Activated T-helper 1 cell treated with anti-CD3 and anti-CD28 coated beads, Interleukin-12 subunit alpha, Interleukin-12 subunit beta, Interleukin-2, Interleukin-4 antibody, amounts not matched to agents 30 ng/mL and 10 ng/mL and 1 ng/mL, durations not matched to agents 14 hours and 24 hours and 36 hours (primary cell): ENCODE measurements around the gene CAMK4. TPM values are rescaled to one million over a fixed set of nuclear protein-coding genes. Genes with fewer than 3 reads are reported as not detected.

ENCODE experiments used
- DNase-seq: peaks from one replicate; pipeline ENCODE4 v3.0.0; 2021; ENCODE audit warnings: low spot score
- H3K27ac Mint-ChIP-seq: one replicate; pipeline ENCODE4 v1.8.0; 2021; ENCODE audit warnings: mild to moderate bottlenecking, mixed read lengths
- H3K27me3 Mint-ChIP-seq: one replicate; pipeline ENCODE4 v1.8.0; 2022; ENCODE audit warnings: mild to moderate bottlenecking, moderate library complexity, mixed read lengths; ENCODE audit not compliant: insufficient read depth
- H3K36me3 Mint-ChIP-seq: one replicate; pipeline ENCODE4 v1.8.0; 2021; ENCODE audit warnings: low read depth, mixed read lengths
- H3K4me1 Mint-ChIP-seq: one replicate; pipeline ENCODE4 v1.8.0; 2021; ENCODE audit warnings: low read depth, mixed read lengths
- H3K4me3 Mint-ChIP-seq: one replicate; pipeline ENCODE4 v1.8.0; 2021; ENCODE audit warnings: mild to moderate bottlenecking, moderate library complexity, mixed read lengths
- H3K9me3 Mint-ChIP-seq: one replicate; pipeline ENCODE4 v1.8.0; 2021; ENCODE audit warnings: mixed read lengths
- intact Hi-C: fragments of 100-400 bp; cut with micrococcal nuclease; formaldehyde crosslinking; loops from one replicate; pipeline ENCODE4 v1.15.1; 2024
- total RNA-seq: library from RNA; stranded (reverse); gene quantifications from 2 replicates; pipeline ENCODE4 v1.2.3, GENCODE V29; 2022

CAMK4 gene
- total RNA-seq, 1 donor from 2014 or later = 56.9 TPM

DNA sequence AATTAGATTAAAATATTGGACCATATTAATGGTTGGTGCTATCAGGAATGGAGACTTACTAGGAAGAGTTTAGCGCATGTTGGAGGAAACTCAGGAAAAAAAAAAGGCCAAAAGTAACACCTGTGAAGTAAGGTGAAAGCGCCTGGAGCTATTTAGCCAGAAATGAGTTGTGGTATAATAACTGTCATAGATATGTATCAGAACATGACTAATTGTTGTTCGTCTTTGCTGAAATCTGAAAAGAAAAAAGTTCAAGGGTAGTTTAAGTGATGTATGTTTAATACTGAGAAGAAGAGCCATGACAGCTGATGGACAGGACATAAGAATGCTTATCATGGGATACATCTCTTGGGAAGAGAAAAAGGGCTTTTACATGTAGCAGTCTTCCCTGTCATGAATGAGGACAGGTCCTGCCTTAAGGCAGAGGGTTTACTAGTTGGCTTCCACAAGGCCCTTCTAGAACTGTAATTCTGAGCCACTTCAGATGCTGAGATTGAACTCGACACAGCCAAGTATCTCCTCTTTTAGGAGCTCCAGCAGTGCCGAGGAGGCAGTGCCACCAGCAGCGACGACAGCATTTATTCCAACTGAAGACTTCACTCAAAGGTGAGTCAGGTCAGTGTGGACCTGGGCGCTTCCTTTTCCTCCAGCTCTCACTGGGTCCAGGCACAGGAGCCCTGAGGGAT, 940 bp upstream of the CAMK4 start:
- Mint-ChIP-seq H3K27ac (peak overlapping the region; percentile 82), H3K27me3 (peaks cover 3% of the 10 kb centered on the region), H3K4me3 (peak overlapping the region; percentile 85), H3K4me1 (peaks cover 47% of the 10 kb centered on the region), H3K36me3 (peaks cover 16% of the 10 kb centered on the region), H3K9me3 (no peaks in the 10 kb centered on the region)
- no peak for DNase-seq
- intact Hi-C loops = loop anchor here (1.0 to 10.0 kb wide), 5 partner anchors 10 to 1138 kb away; no protein-coding TSS in a partner anchor

DNA sequence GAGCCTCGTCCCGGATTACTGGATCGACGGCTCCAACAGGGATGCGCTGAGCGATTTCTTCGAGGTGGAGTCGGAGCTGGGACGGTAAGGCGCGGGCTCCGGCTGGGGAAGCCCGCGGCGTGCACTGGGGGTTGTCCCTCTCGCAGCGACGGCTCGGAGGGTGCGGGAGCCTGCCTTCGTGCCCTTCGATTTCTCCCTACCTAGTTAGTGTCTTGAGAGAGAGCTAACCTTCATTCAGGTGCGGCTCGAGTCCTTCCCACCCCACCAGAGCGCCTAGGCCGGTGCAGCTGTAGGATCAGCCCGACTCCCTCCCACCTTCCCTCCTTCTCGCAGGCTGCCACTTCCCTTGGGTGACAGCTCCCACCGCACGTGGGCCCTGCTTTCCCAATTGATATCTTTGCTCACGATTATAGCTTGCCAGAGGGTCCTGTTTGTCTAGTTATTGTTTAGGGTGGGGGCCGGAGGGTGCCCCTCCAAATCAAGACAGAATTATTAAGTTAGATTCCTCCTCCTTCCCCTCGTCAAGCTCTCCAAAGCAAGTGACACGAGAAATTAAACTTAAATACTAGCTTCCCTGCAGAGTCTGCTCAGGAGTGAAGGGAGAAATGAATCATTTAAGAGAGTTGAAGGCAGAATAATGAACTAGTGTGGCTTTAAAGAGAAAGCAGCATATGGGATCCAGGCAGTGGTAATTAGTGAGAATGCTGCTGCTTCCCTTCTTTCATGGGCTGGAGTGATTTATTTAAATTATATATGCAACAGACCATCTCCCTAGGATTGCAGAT, 569 bp downstream of the CAMK4 start:
- intact Hi-C loops = loop anchor here (1.0 to 10.0 kb wide), 5 partner anchors 30 to 1140 kb away; partner anchors contain the start of gene WDR36
- DNase-seq = no peak
- H3K27me3 Mint-ChIP-seq = peaks cover 1% of the 10 kb centered on the region
- H3K36me3 Mint-ChIP-seq = peaks cover 21% of the 10 kb centered on the region
- no peaks in the 10 kb centered on the region for H3K9me3 Mint-ChIP-seq
- peaks cover 61% of the 10 kb centered on the region for H3K4me1 Mint-ChIP-seq
- peak overlapping the region; percentile 95 for H3K27ac Mint-ChIP-seq
- peak overlapping the region; percentile 98 for H3K4me3 Mint-ChIP-seq

DNA sequence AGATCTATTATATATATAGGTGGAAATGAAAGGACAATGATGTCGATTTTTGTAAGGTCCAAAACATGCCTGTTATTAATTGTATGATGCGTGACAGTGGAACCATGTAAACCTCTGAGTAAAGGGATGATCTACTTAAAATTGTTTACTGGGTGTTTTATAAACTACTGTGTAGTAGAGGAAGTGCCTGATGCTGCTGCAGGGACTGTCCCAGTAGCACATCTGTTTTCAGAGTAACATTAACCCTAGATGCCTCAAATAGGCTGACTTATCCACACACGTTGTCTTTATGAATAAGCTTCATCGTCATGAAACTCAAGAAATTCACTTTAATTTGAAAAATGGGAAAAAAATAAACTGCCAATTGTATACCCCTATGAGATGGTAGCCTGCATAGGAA, 1.7 kb downstream of the CAMK4 start:
- Mint-ChIP-seq H3K4me3 (peak overlapping the region; percentile 98), H3K4me1 (peaks cover 73% of the 10 kb centered on the region), H3K36me3 (peaks cover 21% of the 10 kb centered on the region), H3K27me3 (no peaks in the 10 kb centered on the region), H3K9me3 (no peaks in the 10 kb centered on the region), H3K27ac (peak overlapping the region; percentile 71)
- intact Hi-C loops = loop anchor here (1.0 to 10.0 kb wide), 5 partner anchors 28 to 1141 kb away; partner anchors contain the start of gene WDR36
- no peak for DNase-seq

DNA sequence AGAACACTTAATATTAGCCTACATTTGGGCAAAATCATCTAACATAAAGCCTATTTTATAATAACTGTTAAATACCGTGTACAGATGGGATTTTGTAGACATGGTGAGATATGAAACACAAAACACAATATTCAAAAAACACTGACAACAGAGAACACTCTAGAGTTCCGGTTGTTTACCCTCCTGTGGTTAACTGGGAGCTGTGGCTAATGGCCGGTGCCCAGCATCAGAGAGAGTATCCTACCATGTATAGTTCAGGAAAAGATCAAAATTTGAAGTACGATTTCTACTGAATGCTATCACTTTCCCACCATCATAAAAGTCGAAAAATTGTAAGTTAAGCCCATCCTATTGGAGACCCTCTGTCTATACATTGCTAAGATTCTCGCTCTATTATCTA, 2.4 kb downstream of the CAMK4 start:
- peak overlapping the region; percentile 71 for H3K27ac Mint-ChIP-seq
- H3K27me3 Mint-ChIP-seq = no peaks in the 10 kb centered on the region
- H3K4me3 Mint-ChIP-seq = peak overlapping the region; percentile 98
- no peaks in the 10 kb centered on the region for H3K9me3 Mint-ChIP-seq
- DNase-seq = no peak
- peaks cover 79% of the 10 kb centered on the region for H3K4me1 Mint-ChIP-seq
- peaks cover 24% of the 10 kb centered on the region for H3K36me3 Mint-ChIP-seq
- intact Hi-C loops = loop anchor here (1.0 to 10.0 kb wide), 3 partner anchors 52 to 1142 kb away; no protein-coding TSS in a partner anchor

DNA sequence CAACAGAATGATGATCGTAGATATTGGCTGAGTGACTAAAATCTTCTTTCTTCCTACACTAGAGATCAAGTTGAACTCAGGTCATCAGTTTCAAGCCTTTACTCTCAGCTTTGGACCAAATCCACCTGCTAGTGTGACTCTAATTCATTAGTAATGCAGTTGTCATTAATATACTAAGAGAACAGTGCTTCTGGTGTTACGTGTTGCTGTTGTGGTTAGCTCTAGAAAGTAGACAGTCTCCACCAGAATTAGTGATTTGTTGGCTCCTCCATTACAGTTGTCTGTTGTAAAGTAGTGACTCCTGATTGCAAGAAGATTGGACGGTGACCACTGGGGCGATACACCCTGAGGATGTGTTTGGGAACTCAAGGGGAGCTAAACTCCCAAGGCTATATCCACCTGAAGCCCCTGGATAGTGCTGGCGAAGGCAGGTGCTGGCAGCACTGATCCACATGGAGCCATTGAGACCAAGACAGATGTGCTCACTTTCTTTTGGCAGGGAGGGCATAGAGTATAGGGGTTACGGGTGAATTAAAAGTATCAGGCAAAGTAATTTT, 3.1 kb downstream of the CAMK4 start:
- H3K27me3 Mint-ChIP-seq = no peaks in the 10 kb centered on the region
- peak overlapping the region; percentile 98 for H3K4me3 Mint-ChIP-seq
- peaks cover 87% of the 10 kb centered on the region for H3K4me1 Mint-ChIP-seq
- H3K9me3 Mint-ChIP-seq = no peaks in the 10 kb centered on the region
- peak overlapping the region; percentile 88 for H3K27ac Mint-ChIP-seq
- no peak for DNase-seq
- intact Hi-C loops = loop anchor here (1.0 to 10.0 kb wide), 3 partner anchors 10 to 1143 kb away; no protein-coding TSS in a partner anchor
- peaks cover 24% of the 10 kb centered on the region for H3K36me3 Mint-ChIP-seq

DNA sequence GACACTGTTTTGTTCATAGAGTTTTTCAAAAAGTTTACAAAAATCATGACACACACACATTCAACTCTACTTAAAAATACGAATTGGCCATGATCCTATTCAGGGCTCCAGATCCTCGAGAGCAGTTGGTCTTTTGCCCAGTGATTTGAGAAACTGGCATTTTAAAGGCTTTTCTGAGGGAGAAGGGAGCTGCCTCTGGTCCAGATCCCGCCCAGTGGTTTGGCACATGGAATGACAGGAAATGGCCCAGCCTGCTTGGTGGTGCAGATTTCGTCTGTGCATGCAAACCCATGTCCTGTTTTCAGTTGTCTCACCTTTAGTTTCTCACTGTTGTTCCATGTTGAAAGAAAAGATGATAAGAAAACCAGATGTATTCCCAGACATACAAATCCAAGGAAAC, 3.6 kb downstream of the CAMK4 start:
- no peak for DNase-seq
- Mint-ChIP-seq H3K4me3 (peak overlapping the region; percentile 98), H3K27me3 (no peaks in the 10 kb centered on the region), H3K9me3 (no peaks in the 10 kb centered on the region), H3K27ac (peak overlapping the region; percentile 88), H3K36me3 (peaks cover 24% of the 10 kb centered on the region), H3K4me1 (peaks cover 89% of the 10 kb centered on the region)
- intact Hi-C loops = loop anchor here (1.0 to 10.0 kb wide), 3 partner anchors 10 to 1143 kb away; no protein-coding TSS in a partner anchor

DNA sequence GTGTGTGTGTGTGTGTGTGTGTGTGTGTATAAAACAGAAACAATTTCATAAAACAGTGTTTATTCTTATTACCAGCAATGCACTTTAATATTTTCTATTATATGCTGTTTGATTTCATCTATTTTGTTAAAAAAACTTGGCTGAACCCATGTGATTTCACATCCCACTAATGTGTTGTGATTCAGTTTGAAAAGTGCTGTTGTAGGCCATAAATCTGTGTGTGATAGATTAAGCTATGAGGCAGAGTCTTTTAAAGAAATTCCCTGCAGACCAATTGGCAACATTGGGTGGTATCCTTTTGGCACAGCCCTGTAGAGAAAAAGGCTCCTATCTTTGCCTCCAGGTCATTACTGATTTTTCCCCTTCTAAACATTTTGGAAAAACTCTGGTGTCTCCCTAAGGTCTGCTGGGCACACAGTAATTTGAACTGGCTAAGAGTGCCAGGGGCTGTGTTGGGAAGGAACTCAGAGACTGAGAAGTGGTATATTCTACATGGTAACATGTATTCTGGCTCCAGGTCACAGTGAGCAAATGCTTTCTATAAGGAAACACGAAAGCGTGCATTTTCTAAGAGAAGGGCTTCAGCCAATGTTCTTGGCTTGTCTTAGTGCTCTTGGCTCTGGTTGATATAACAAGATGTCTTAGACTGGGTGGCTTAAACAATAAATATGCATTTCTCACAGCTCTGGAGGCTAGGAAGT, 4.5 kb downstream of the CAMK4 start:
- Mint-ChIP-seq H3K4me1 (peaks cover 88% of the 10 kb centered on the region), H3K27ac (peak overlapping the region; percentile 96), H3K27me3 (no peaks in the 10 kb centered on the region), H3K4me3 (peak overlapping the region; percentile 79), H3K9me3 (no peaks in the 10 kb centered on the region), H3K36me3 (peaks cover 24% of the 10 kb centered on the region)
- intact Hi-C loops = loop anchor here (10.0 kb wide), 2 partner anchors 926 to 1144 kb away; no protein-coding TSS in a partner anchor
- no peak for DNase-seq

DNA sequence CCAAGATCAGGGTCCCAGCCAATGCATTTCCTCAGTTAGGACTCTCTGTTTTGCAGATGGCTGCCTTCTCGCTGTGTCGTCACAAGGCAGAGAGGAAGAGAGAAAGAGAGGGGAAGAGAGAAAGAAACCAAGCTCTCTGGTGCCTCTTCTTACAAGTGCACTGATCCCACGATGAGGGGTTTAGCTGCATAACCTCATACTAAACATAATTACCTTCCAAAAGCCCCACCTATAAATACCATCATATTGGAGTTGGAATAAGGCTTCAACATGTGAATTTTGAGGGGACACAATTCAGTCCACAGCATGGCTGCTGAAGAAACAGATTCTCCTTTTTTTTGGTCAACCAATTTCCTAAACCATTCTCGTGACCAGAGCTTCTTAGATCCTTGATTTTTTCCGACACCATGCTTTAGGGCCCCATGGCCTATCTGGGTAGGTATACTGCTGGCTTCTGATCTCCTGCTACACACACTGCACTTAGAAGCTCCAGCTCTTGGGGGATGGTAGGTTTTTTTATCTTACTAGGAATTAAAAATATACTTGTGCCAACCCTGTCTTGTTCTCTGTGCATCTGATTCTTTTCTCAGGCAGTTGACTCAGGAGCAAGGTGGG, 5.1 kb downstream of the CAMK4 start:
- no peak for DNase-seq

DNA sequence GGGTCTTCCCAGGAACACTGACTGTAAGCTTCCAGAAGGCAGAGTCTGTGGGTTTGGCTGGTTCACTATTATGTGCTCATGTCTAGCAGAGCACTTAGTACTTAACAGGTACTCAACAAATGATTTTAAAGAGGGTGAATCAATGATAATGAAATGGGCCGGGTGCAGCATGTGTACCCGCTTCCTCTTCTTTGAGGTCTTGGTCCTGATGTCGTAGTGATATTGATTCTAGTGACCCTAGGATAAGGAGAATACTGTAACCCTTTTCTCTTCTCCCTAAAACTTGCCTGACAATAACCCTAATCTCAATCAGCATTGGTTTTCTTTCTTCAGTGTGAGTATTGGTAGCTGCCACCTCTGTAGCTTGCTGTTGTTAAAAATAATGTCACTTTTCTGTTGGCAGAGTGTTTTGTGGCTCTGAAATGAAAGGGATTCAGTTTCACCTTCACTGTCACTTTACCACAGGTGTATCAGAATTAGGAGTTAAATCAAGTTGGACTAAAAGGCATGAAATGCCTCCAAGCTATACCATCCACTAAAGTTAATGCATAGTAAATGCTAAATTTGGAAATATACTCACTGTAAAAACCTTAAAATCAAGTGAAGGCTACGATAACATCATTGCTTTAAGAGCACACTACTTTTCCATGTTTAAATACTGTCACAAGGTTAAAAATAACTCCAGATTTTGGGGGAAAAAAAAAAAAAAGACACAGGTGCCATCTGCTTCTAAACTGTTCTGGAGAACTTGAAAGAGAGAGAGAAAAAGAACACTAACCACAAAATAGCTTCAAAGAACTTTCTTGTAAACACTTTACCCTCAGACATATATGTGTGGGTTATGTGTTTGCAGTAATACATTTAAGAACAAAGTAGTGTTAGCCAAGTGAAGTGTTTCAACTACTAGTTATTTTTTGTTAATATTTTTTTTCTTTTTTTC, 6.0 kb downstream of the CAMK4 start:
- peaks cover 26% of the 10 kb centered on the region for H3K36me3 Mint-ChIP-seq
- no peaks in the 10 kb centered on the region for H3K27me3 Mint-ChIP-seq
- H3K4me3 Mint-ChIP-seq = peak overlapping the region; percentile 79
- H3K27ac Mint-ChIP-seq = peak overlapping the region; percentile 96
- H3K9me3 Mint-ChIP-seq = no peaks in the 10 kb centered on the region
- no peak for DNase-seq
- intact Hi-C loops = loop anchor here (1.0 to 10.0 kb wide), 10 partner anchors 19 to 1543 kb away; partner anchors contain the start of genes MAN2A1, NREP and SLC25A46
- peaks cover 97% of the 10 kb centered on the region for H3K4me1 Mint-ChIP-seq

More for the DNA sequence above, 5.1 kb downstream of the CAMK4 start:
- H3K9me3 Mint-ChIP-seq = no peaks in the 10 kb centered on the region
- H3K27me3 Mint-ChIP-seq = no peaks in the 10 kb centered on the region
- peak overlapping the region; percentile 79 for H3K4me3 Mint-ChIP-seq
- peak overlapping the region; percentile 96 for H3K27ac Mint-ChIP-seq
- intact Hi-C loops = loop anchor here (10.0 kb wide), 2 partner anchors 925 to 1145 kb away; no protein-coding TSS in a partner anchor
- H3K4me1 Mint-ChIP-seq = peaks cover 94% of the 10 kb centered on the region
- H3K36me3 Mint-ChIP-seq = peaks cover 25% of the 10 kb centered on the region

DNA sequence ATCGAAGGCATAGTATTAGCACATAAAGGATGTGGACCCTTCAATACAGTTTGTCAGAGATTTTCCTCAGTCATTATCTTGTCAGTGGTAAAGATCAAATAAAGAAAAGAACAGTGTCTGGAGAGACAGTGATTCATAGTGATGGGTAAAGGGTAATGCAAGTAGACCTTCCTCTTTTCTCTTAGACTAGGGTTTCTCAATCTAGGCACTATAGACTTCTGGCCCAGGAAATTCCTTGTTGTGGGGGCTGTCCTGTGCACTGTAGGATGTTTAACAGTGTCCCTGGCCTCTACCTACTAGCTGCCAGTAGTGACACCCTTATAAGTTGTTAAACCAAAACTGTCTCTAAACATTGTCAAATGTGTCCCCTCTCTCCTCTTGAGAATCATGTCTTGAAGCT, 6.9 kb downstream of the CAMK4 start:
- Mint-ChIP-seq H3K36me3 (peaks cover 26% of the 10 kb centered on the region), H3K4me1 (peaks cover 97% of the 10 kb centered on the region), H3K4me3 (peak overlapping the region; percentile 76), H3K27me3 (no peaks in the 10 kb centered on the region), H3K9me3 (no peaks in the 10 kb centered on the region), H3K27ac (peak overlapping the region; percentile 86)
- intact Hi-C loops = loop anchor here (2.0 to 5.0 kb wide), 5 partner anchors 106 to 1544 kb away; partner anchors contain the start of genes MAN2A1, NREP and SLC25A46
- DNase-seq = no peak
